Thyroid gland (tissue), 4 donors: ENCODE results near the gene NR3C2.

ENCODE experiments used
- CTCF ChIP-seq, 6 experiments: fragments of 200-600 bp in 3 of 6; fragments of 450-650 bp in 3 of 6; sonication (generic) in 3 of 6; IDR thresholded peaks; one replicate each; pipeline ENCODE4 v1.5.1; 2016 to 2019; ENCODE audit warnings: antibody characterized with exemption in 6 of 6, mild to moderate bottlenecking in 2 of 6, inconsistent platforms in 1 of 6, moderate library complexity in 1 of 6
- POLR2A ChIP-seq, 2 donors: fragments of 450-650 bp; IDR thresholded peaks; one replicate each; pipeline ENCODE4 v1.6.1; 2017; ENCODE audit warnings: antibody characterized with exemption in 2 of 2, mild to moderate bottlenecking in 2 of 2, moderate library complexity in 1 of 2

DNA sequence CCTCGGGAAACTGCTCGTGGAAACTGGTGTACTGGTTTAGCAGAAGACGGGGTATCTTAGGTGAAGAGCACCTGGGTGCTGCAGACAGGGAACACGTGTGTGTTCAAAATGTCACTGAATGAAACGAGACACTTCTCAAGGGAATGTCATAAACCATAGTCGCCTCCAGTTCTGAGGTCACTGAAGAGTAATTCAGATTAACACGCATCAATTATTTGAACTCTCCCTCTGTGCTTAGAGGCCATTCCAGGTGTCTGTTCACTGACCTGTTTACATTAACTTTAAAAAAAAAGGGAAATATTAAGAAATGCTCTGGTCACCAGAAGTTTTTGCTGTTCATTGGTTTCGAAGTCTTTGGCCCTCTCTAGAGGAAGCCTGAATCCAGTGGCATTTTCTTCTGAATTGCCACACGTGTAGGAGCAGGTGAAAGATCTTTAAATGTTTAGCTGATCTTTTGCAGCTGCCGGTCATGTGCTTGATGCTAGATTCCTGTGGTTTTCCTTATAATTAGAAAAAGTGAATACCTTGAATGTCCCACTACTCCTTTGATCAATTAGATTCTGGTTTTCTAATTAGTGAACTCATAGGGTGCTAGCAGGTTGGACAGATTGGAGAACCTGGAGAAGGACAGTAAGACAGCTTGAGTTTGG is 379.8 kb downstream of the NR3C2 start:
- no peak for TF ChIP-seq POLR2A (IDR thresholded peaks at IDR 0.05)
- TF ChIP-seq CTCF (IDR thresholded peaks at IDR 0.05) = no peak
